HepG2 (cell line): ENCODE results near the gene ADARB2.

Source experiments
- EHMT2 ChIP-seq: fragments of 200-600 bp; sonication (generic); IDR thresholded peaks from 2 replicates; pipeline ENCODE4 v1.7.0; 2017; ENCODE audit warnings: antibody characterized with exemption, low read depth, low read length, borderline replicate concordance
- EZH2 ChIP-seq: conservative IDR thresholded peaks from 2 replicates; pipeline ENCODE4 v1.6.1; 2012; ENCODE audit warnings: mild to moderate bottlenecking, low read depth, low read length, moderate library complexity
- MED1 ChIP-seq: sonication (generic); formaldehyde crosslinking; IDR thresholded peaks from 2 replicates; pipeline ENCODE4 v1.4.0; 2020; ENCODE audit warnings: missing genetic modification reagents
- SMC3 ChIP-seq: IDR thresholded peaks from 2 replicates; pipeline ENCODE4 v1.6.1; 2011; ENCODE audit warnings: low read length, improper control_type of control experiment
- ZNF510 ChIP-seq: sonication (generic); formaldehyde crosslinking; IDR thresholded peaks from 2 replicates; pipeline ENCODE4 v1.4.0; 2020; ENCODE audit warnings: low read depth, mild to moderate bottlenecking, missing genetic modification reagents

GRCh38 chr10:1293157-1293556 is 444.2 kb downstream of the ADARB2 start:
- TF ChIP-seq EZH2 (no peak), MED1 (CRISPR knock-in tag) (no peak), SMC3 (no peak), EHMT2 (no peak), ZNF510 (CRISPR knock-in tag) (no peak)
